A673 (cell line): ENCODE measurements around the gene RABGAP1L.

Source experiments
- EZH2 ChIP-seq: fragments of 200-600 bp; sonication (generic); IDR thresholded peaks from 2 replicates; pipeline ENCODE4 v1.6.1; 2017; ENCODE audit warnings: borderline replicate concordance, low read depth, mild to moderate bottlenecking, mixed read lengths, antibody characterized with exemption, low read length; ENCODE audit not compliant: poor library complexity, severe bottlenecking
- TF ChIP-seq, protein P1 (sequence below): fragments of 300-800, 200-600 bp; sonication (generic); conservative IDR thresholded peaks from 2 replicates; pipeline ENCODE4 v1.5.1; 2017; ENCODE audit warnings: low read depth, mild to moderate bottlenecking, antibody characterized with exemption, low read length, moderate library complexity, mixed read lengths

DNA sequence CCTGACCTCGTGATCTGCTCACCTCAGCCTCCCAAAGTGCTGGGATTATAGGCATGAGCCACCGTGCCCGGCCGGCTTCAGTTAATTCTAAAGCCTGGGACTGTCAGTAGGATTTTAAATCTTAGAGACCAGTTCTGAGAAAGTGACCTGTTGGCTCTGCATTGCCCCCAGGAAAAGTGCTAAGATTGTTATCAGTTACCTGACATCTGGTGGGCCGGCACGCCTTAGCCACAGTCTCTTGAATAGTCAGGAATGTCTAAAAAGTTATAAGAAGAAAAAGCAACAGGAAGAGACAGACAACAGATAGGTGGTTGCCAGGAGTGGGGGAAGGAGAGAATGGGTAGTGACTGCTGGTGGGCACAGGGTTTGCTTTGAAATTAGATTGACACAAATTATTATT, 35.1 kb downstream of the RABGAP1L start:
- TF ChIP-seq, protein P1, sequence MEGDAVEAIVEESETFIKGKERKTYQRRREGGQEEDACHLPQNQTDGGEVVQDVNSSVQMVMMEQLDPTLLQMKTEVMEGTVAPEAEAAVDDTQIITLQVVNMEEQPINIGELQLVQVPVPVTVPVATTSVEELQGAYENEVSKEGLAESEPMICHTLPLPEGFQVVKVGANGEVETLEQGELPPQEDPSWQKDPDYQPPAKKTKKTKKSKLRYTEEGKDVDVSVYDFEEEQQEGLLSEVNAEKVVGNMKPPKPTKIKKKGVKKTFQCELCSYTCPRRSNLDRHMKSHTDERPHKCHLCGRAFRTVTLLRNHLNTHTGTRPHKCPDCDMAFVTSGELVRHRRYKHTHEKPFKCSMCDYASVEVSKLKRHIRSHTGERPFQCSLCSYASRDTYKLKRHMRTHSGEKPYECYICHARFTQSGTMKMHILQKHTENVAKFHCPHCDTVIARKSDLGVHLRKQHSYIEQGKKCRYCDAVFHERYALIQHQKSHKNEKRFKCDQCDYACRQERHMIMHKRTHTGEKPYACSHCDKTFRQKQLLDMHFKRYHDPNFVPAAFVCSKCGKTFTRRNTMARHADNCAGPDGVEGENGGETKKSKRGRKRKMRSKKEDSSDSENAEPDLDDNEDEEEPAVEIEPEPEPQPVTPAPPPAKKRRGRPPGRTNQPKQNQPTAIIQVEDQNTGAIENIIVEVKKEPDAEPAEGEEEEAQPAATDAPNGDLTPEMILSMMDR = no peak
- TF ChIP-seq EZH2 = no peak
